HG03354 (cell line): ENCODE data around the gene ZFP28.

Experiments
- ATAC-seq: cut with Tn5 transposase; IDR thresholded peaks from one replicate; pipeline ENCODE4 v1.9.1; 2021; ENCODE audit warnings: mild to moderate bottlenecking; ENCODE audit not compliant: unreplicated experiment, poor library complexity, severe bottlenecking

Gene ZFP28

GRCh38 chr19:56594783-56595547, 56.2 kb downstream of the ZFP28 start, which contains the start of gene ZNF71:
Gene ZNF71 (plus strand): TSS chr19:56595302. CDS start chr19:56601559, 6,257 bp downstream.
- peak; percentile 96 for ATAC-seq

- peak; percentile 35 for ATAC-seq
Observed at GRCh38 chr19:56595548-56595899, 56.8 kb downstream of the ZFP28 start.

GRCh38 chr19:56596676-56597075, 57.9 kb downstream of the ZFP28 start:
- no peak for ATAC-seq

- ATAC-seq = no peak
Observed at GRCh38 chr19:56597696-56598095, 58.9 kb downstream of the ZFP28 start.

GRCh38 chr19:56601375-56601774, 62.6 kb downstream of the ZFP28 start:
- no peak for ATAC-seq

- no peak for ATAC-seq
Observed at GRCh38 chr19:56603829-56604228, 65.1 kb downstream of the ZFP28 start.
